GM10266 (cell line): Measurements from ENCODE around the gene RWDD3.

Experiments
- DNase-seq: peaks from one replicate; pipeline ENCODE4 v3.0.0; 2012; ENCODE audit errors: extremely low spot score
- CTCF ChIP-seq: IDR thresholded peaks from 2 replicates; pipeline ENCODE4 v1.5.1; 2012; ENCODE audit warnings: mild to moderate bottlenecking, low read depth; ENCODE audit not compliant: control insufficient read depth, insufficient read depth; ENCODE audit errors: missing control alignments

RWDD3 gene

GRCh38 chr1:95217371-95217770, 16.6 kb upstream of the RWDD3 start:
- TF ChIP-seq CTCF, result no peak
- no peak for DNase-seq

- TF ChIP-seq CTCF, result no peak
- DNase-seq, result no peak
Observed at GRCh38 chr1:95219407-95219806, 14.6 kb upstream of the RWDD3 start.

- TF ChIP-seq CTCF, result no peak
- DNase-seq, result no peak
Observed at GRCh38 chr1:95221306-95221705, 12.7 kb upstream of the RWDD3 start.

GRCh38 chr1:95222629-95223028, 11.4 kb upstream of the RWDD3 start:
- DNase-seq, result no peak
- TF ChIP-seq CTCF, result no peak

GRCh38 chr1:95223110-95223509, 10.9 kb upstream of the RWDD3 start:
- no peak for TF ChIP-seq CTCF
- no peak for DNase-seq

- no peak for TF ChIP-seq CTCF
- DNase-seq, result no peak
Observed at GRCh38 chr1:95226781-95227660, 7.0 kb upstream of the RWDD3 start.

GRCh38 chr1:95229037-95229436, 5.0 kb upstream of the RWDD3 start:
- TF ChIP-seq CTCF, result no peak
- DNase-seq, result no peak
